ENCODE measurements around the gene STXBP6. TPM values are rescaled to one million over a fixed set of nuclear protein-coding genes. Genes with fewer than 3 reads are reported as not detected.

The STXBP6 gene
- total RNA-seq, 2 experiments from 2014 or later: not detected

GRCh38 chr14:25062022-25062321 is 12.0 kb upstream of the STXBP6 start:
- Histone ChIP-seq H3K27me3 (ENCODE audit: control insufficient read depth in 1 of 2, insufficient read depth in 2 of 2, low read length in 2 of 2) (peaks cover 0 to 2% of the 10 kb centered on the region in 2 experiments), H3K36me3 (ENCODE audit: insufficient read depth, low read length) (no peaks in the 10 kb centered on the region), H3K27ac (ENCODE audit: low read depth in 1 of 2, low read length in 2 of 2) (no peak overlapping the region), H3K4me1 (ENCODE audit: insufficient read depth, low read length) (no peaks in the 10 kb centered on the region), H3K9me3 (ENCODE audit: control insufficient read depth in 1 of 2, insufficient read depth in 1 of 2, low read length in 2 of 2) (no peaks in the 10 kb centered on the region), H3K4me3 (ENCODE audit: low read length) (no peak overlapping the region)
- ATAC-seq (ENCODE audit: poor library complexity): no peak
- H3K4me1 Mint-ChIP-seq (ENCODE audit: low read depth): no peaks in the 10 kb centered on the region
- no peaks in the 10 kb centered on the region for H3K36me3 Mint-ChIP-seq (ENCODE audit: low read depth)
- ChIA-PET POLR2A (no interaction called here), CTCF (no interaction called here)
- no peak for TF ChIP-seq CTCF (IDR thresholded peaks at IDR 0.05)
- no peak overlapping the region for H3K27ac Mint-ChIP-seq
- H3K4me3 Mint-ChIP-seq: no peak overlapping the region
- intact Hi-C loops (cut with DNase I, micrococcal nuclease): no loop called here
- H3K9me3 Mint-ChIP-seq: no peaks in the 10 kb centered on the region
- no peak for DNase-seq
- peaks cover 19% of the 10 kb centered on the region for H3K27me3 Mint-ChIP-seq

GRCh38 chr14:25056688-25057078 is 6.7 kb upstream of the STXBP6 start:
- Mint-ChIP-seq H3K4me1 (ENCODE audit: low read depth) (no peaks in the 10 kb centered on the region), H3K9me3 (no peaks in the 10 kb centered on the region), H3K27ac (no peak overlapping the region), H3K27me3 (peaks cover 48% of the 10 kb centered on the region), H3K4me3 (no peak overlapping the region), H3K36me3 (ENCODE audit: low read depth) (no peaks in the 10 kb centered on the region)
- CTCF ChIA-PET: no interaction called here
- ATAC-seq (ENCODE audit: poor library complexity) (no peak), DNase-seq (no peak)
- TF ChIP-seq CTCF (IDR thresholded peaks at IDR 0.05): no peak
- Histone ChIP-seq H3K9me3 (ENCODE audit: control insufficient read depth in 1 of 2, insufficient read depth in 1 of 2, low read length in 2 of 2) (no peaks in the 10 kb centered on the region), H3K4me1 (ENCODE audit: insufficient read depth, low read length) (no peaks in the 10 kb centered on the region), H3K27ac (ENCODE audit: low read depth in 1 of 2, low read length in 2 of 2) (no peak overlapping the region), H3K36me3 (ENCODE audit: insufficient read depth, low read length) (no peaks in the 10 kb centered on the region), H3K4me3 (ENCODE audit: low read length) (no peak overlapping the region), H3K27me3 (ENCODE audit: control insufficient read depth in 1 of 2, insufficient read depth in 2 of 2, low read length in 2 of 2) (peaks cover 12 to 23% of the 10 kb centered on the region in 2 experiments)
- POLR2A ChIA-PET: no interaction called here
- intact Hi-C loops (cut with DNase I, micrococcal nuclease): no loop called here

- peaks cover 49% of the 10 kb centered on the region for H3K27me3 Mint-ChIP-seq
- Histone ChIP-seq H3K27me3 (ENCODE audit: control insufficient read depth in 1 of 2, insufficient read depth in 2 of 2, low read length in 2 of 2) (peaks cover 18 to 28% of the 10 kb centered on the region in 2 experiments), H3K9me3 (ENCODE audit: control insufficient read depth in 1 of 2, insufficient read depth in 1 of 2, low read length in 2 of 2) (no peaks in the 10 kb centered on the region), H3K27ac (ENCODE audit: low read depth in 1 of 2, low read length in 2 of 2) (no peak overlapping the region), H3K4me1 (ENCODE audit: insufficient read depth, low read length) (no peaks in the 10 kb centered on the region), H3K36me3 (ENCODE audit: insufficient read depth, low read length) (no peaks in the 10 kb centered on the region), H3K4me3 (ENCODE audit: low read length) (no peak overlapping the region)
- intact Hi-C loops (cut with DNase I, micrococcal nuclease): no loop called here
- POLR2A ChIA-PET: no interaction called here
- CTCF ChIA-PET: no interaction called here
- DNase-seq: no peak
- H3K9me3 Mint-ChIP-seq: no peaks in the 10 kb centered on the region
- ATAC-seq (ENCODE audit: poor library complexity): no peak
- no peaks in the 10 kb centered on the region for H3K36me3 Mint-ChIP-seq (ENCODE audit: low read depth)
- H3K4me1 Mint-ChIP-seq (ENCODE audit: low read depth): no peaks in the 10 kb centered on the region
- no peak overlapping the region for H3K4me3 Mint-ChIP-seq
- no peak overlapping the region for H3K27ac Mint-ChIP-seq
- no peak for TF ChIP-seq CTCF (IDR thresholded peaks at IDR 0.05)
These were observed 6.2 kb upstream of the STXBP6 start for GRCh38 chr14:25055992-25056687.

Data from CD4-positive, alpha-beta T cell (primary cell).